HL-60/S4 treated with retinoic acid at 250 ng/mL for 4 days and 3 days (cell line): ENCODE results near the gene COPE.
"Not testable (repeated sequence)": the region's sequence is repeated elsewhere in the genome, so short reads cannot be mapped to it uniquely, and the experiment has no call there.

Source experiments
- in situ Hi-C: fragments of 300-500 bp; cut with MboI; formaldehyde crosslinking; loops from 2 replicates; pipeline ENCODE4 v1.7.0; 2022; ENCODE audit warnings: low sequenced_read_pairs

Gene COPE

DNA sequence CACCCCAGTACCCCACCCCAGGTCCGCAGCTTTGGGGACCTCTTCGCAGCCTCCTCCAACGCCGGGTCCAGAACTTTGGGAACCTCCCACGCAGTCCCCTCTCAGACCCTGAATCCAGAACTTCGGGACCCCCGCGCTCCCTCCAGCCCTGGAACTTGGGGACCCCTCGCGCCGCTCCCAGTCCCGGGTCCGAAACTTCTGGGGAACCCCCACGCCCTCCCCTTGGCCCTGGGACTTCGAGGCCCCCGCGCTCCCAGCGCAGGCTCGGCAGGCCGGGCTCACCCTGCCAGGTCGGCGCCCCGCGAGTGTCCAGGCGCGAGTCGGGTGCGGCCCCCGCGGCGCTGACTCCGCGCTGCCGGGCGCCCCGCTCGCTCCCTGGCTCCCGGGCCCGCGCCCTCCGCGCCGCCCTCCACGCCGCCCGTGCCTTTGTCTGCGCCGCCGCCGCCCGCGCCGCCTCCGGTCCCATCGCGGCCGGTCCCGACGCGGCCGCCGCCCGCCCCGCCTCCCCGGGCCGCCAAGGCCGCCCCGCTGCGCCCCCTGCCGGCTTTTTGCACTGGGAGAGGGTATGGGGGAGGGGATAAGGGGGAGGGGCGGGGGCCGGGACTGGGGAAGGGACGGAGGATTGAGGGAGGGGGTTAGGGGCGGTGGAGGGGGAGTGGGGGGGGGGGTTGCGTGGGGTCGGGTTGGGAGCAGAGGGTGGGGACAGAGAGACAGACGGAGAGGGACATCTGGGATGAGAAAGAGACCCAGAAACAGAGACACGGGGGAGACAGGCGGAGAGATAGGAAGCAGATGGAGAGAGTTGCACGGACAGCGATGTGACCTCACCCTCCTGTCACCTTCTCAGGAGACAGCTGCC lies 21.8 kb upstream of the COPE start, which contains the start of gene HOMER3:
TSS of gene HOMER3 (minus strand) at position 449 of the 859 bp plus-strand sequence. CDS start 2,235 bp downstream, outside the sequence.
- in situ Hi-C loops: no loop called here

DNA sequence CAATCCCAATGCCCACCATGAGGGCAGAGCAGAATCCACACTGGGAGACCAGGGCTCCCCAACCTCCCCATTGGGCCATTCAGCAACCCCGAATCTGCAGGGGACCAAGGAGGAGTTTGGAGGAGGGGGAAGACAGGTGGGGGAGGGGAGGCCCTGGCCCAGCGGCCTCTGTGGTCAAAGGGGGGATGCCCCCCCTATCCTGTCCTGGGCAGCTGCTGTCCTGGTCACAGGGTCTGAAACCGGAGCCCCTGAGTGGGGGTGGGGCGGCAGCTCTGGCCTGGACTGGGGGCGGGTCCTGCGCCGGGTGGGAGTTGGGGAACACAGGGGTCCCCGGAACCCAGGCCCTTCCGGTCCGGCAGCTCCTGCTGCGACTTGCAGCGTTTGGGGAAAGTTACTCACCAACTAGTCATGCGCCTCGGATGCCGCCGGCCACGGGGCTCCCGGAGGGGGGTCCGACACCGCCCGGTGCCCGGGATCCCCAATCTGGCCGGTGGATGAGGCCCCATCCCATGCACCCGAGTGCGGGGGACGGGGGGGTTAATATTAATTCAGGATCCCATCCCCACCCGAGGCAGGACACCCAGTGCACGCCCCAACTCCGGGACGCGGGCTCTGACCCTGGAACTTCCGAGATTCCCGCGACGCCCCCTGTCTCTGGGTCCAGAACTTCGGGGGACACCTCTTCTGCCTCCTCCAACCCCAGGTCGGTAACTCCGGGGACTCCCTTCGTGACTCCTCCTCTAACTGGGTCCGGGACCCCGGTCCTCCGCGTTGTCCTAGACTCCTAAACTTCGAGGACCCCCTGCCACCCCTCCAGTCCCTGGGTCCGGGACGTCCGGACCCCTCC lies 21.0 kb upstream of the COPE start:
- in situ Hi-C loops: no loop called here

- in situ Hi-C loops: no loop called here
Measured at GRCh38 chr19:18939163-18939562, 20.0 kb upstream of the COPE start.

DNA sequence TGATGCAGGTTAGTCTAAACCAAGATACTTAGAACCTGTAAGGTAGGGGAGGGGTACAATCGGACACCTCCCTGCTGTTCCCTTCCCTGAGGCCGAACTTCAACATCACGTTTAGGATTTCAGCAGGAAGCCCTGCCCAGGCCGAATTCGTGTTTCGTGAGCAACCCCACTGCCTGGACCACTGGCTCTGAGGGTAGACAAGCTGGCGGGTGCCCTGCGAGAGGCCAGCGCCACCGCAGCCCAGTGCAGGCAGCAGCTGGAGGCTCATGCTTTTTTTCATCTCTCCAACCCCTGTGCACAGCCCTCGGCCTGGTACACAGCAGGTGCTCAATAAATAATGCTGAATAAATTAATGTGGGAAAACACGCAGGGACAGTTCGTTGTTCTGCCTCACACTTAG lies 14.1 kb upstream of the COPE start:
- in situ Hi-C loops: no loop called here

- in situ Hi-C loops: no loop called here
Measured at GRCh38 chr19:18932216-18932841, 13.1 kb upstream of the COPE start.

DNA sequence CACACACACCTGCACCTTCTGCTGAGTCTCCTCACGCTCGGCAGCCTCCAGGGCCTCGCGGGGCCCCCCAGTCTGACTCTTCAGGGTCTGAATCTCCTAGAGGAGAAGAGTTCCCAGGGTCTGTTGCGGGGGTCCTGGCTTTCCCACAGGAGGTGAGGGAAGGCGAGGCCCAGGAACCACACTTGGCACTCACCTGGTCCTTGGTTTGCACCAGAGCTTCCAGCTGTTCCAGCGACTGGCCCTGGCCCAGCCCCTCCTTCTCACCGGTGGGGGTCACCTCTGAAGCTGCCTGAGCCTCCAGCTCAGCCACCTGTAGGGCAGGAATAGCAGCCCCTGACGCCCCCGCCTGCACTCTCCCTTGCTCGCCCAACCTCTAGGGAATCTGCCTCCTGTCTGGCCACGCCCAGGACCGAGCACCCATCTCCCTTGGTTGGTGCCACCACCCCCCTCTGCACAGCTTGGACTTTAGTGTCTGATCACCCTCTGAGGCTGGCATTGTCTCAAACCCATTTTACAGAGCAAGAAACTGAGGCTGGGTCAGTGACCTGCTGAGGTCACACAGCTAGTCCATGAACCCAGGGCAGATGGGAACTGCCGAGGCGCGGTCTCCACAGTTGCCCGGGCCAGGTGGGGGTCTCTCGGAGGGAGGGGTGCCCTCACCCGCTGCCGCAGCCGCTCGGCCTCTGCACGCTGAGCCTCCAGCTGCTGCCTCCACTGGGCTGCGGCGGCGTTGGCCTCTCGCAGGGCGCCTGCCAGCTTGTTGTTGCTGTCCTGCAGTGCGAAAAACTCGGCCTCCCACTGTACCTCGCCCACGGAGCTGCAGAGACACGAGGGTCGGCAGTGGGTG lies 12.4 kb upstream of the COPE start:
- in situ Hi-C loops: no loop called here

DNA sequence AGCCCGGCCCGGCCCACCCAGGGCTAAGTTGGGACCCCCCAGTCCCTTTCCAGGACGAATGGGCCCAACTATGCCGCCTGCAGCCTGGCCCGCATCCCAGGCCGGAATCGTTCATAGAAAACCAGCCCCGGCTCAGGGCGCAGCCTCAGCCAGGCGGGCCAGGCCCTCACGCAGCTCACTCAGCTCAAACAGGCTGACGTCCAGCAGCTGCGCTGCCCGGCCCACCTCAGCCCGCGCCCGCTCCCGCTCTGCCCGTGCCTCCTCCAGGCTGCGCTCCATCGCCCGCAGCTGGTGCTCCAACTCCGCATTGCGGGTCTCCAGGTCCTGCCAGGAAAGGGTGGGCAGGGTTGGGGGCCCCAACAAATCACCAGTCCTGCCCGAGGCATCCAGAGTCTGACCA lies 10.1 kb upstream of the COPE start:
- in situ Hi-C loops: no loop called here

GRCh38 chr19:18928018-18928805 lies 9.0 kb upstream of the COPE start:
- in situ Hi-C loops: no loop called here

GRCh38 chr19:18924684-18925213 lies 5.6 kb upstream of the COPE start:
- in situ Hi-C loops: no loop called here

DNA sequence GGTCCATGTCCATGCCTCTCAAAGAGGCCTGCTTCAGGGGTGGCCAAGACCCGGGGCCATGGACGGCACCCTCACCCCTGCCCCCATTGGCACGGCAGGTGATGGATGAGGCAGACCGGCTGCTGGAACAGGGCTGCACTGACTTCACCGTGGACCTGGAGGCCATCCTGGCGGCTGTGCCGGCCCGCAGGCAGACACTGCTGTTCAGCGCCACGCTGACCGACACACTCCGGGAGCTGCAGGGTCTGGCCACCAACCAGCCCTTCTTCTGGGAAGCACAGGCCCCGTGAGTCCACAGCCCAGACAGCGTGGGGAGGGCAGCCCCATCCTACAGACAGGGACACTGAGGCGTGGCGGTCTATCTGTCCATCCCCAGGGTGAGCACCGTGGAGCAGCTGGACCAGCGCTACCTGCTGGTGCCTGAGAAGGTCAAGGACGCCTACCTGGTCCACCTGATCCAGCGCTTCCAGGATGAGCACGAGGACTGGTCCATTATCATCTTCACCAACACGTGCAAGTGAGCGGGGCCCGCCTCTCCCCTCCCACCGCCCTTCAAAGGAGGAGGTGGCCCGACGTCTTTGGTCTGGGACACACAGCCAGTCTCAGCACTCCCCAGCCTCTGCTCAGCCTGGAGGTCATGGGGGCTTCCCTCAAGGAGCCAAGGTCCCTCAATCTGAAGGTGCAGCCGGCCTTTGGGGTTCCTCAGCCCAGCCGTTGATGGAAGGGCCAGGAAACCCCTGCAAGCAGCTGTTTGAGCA lies 3.2 kb upstream of the COPE start:
- in situ Hi-C loops: no loop called here

DNA sequence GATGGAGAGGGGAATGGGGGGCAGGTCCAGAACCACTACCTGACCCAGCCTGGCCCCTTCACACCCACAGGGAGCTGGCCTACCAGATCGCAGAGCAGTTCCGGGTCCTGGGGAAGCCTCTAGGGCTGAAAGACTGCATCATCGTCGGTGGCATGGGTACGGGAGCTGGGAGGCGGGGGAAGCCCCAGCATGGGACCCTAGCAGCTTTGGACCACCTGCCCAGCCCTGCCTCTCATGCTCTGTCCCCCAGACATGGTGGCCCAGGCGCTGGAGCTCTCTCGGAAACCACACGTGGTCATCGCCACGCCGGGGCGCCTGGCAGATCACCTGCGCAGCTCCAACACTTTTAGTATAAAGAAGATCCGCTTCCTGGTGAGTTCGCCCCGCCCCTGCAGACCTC lies 2.4 kb upstream of the COPE start:
- in situ Hi-C loops: no loop called here

- in situ Hi-C loops: no loop called here
Measured at GRCh38 chr19:18920400-18920799, 1.2 kb upstream of the COPE start.

DNA sequence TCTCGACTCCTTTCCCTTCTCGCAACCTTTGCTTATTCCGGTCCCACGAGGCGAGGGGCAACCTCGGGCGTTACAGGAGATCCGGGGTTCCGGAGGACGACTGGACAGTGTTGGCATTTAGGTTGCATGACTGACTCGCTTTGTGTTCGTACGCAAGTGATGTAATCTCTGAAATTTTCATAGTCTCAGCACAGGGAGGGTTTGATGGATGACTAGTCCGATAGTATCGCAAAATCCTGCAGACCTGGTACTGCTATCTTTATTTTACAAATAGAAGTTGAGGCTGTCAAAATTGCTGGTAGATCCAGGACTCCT lies 670 bp upstream of the COPE start:
- in situ Hi-C loops: no loop called here

- in situ Hi-C loops: not testable (repeated sequence)
Measured at GRCh38 chr19:18917593-18917992, 1.6 kb downstream of the COPE start.

- in situ Hi-C loops: no loop called here
Measured at GRCh38 chr19:18915639-18916038, 3.5 kb downstream of the COPE start.

- in situ Hi-C loops: no loop called here
Measured at GRCh38 chr19:18913466-18913865, 5.7 kb downstream of the COPE start.

DNA sequence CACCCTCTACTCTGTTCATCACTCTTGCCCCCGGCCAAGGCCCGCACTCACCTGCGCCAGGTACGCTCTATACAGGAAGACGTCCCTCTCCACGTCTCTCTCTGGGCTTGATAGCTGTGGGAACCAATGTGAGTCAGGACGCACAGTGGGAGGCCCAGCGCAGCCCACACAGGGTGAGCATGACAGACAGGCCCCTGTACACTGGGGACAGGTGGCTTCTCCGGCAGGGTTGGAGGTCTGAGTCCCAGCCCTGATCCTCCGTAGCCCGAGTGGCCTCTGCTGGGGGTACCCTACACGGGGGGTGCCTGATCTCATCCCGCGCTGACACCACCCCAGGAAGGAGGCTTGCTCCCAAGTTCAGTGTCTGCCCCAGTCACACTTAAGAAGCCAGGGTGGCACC lies 6.3 kb downstream of the COPE start:
- in situ Hi-C loops: no loop called here

GRCh38 chr19:18910801-18911436 lies 8.3 kb downstream of the COPE start:
- in situ Hi-C loops: no loop called here
